ENCODE results near the gene CDH4. TPM values are rescaled to one million over a fixed set of nuclear protein-coding genes. Genes with fewer than 3 reads are reported as not detected.

The CDH4 gene
- polyA plus RNA-seq, 1 donor (not counting 4 experiments of a cell fraction or from before 2014, with no cell fraction given), result 2.2 TPM

GRCh38 chr20:61364147-61364546 is 112.1 kb downstream of the CDH4 start:
- Histone ChIP-seq H3K27ac (ENCODE audit: control insufficient read depth, insufficient read depth, low read length) (no peak overlapping the region), H2AFZ (ENCODE audit: control insufficient read depth, low read length) (no peak overlapping the region), H3K4me3 (ENCODE audit: control insufficient read depth in 2 of 3, extremely low read depth in 1 of 3, insufficient read depth in 2 of 3, low read depth in 1 of 3, low read length in 3 of 3) (no peak overlapping the region), H3K9me1 (ENCODE audit: control insufficient read depth, extremely low read depth, insufficient read depth, low read length) (no peaks in the 10 kb centered on the region), H3K4me2 (ENCODE audit: control insufficient read depth, extremely low read depth, insufficient read depth, low read depth, low read length) (no peak overlapping the region), H3K9ac (ENCODE audit: control insufficient read depth, extremely low read depth, insufficient read depth, low read length) (no peak overlapping the region), H3K9me3 (ENCODE audit: control insufficient read depth, low read depth, low read length) (no peaks in the 10 kb centered on the region), H3K4me1 (ENCODE audit: control insufficient read depth, extremely low read depth, insufficient read depth, low read length) (no peaks in the 10 kb centered on the region), H3K79me2 (ENCODE audit: control insufficient read depth, insufficient read depth, low read length) (no peaks in the 10 kb centered on the region), H3K27me3 (ENCODE audit: control insufficient read depth, extremely low read depth, insufficient read depth, low read length) (no peaks in the 10 kb centered on the region), H4K20me1 (ENCODE audit: control insufficient read depth, extremely low read depth, insufficient read depth, low read length) (peaks cover 6% of the 10 kb centered on the region), H3K36me3 (ENCODE audit: control insufficient read depth in 2 of 2, extremely low read depth in 1 of 2, insufficient read depth in 2 of 2, low read length in 2 of 2) (peaks cover 5 to 10% of the 10 kb centered on the region in 2 experiments)
- DNase-seq (ENCODE audit: low read depth, low spot score) (no peak), FAIRE-seq (no peak)
- no peak for TF ChIP-seq EZH2 (IDR thresholded peaks at IDR 0.05; ENCODE audit: low read length)
- TF ChIP-seq, protein P1, sequence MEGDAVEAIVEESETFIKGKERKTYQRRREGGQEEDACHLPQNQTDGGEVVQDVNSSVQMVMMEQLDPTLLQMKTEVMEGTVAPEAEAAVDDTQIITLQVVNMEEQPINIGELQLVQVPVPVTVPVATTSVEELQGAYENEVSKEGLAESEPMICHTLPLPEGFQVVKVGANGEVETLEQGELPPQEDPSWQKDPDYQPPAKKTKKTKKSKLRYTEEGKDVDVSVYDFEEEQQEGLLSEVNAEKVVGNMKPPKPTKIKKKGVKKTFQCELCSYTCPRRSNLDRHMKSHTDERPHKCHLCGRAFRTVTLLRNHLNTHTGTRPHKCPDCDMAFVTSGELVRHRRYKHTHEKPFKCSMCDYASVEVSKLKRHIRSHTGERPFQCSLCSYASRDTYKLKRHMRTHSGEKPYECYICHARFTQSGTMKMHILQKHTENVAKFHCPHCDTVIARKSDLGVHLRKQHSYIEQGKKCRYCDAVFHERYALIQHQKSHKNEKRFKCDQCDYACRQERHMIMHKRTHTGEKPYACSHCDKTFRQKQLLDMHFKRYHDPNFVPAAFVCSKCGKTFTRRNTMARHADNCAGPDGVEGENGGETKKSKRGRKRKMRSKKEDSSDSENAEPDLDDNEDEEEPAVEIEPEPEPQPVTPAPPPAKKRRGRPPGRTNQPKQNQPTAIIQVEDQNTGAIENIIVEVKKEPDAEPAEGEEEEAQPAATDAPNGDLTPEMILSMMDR (optimal IDR thresholded peaks at IDR 0.05 in 1 of 3, IDR thresholded peaks at IDR 0.05 in 1 of 3, conservative IDR thresholded peaks at IDR 0.05 in 1 of 3; ENCODE audit: extremely low read depth in 1 of 3, insufficient read depth in 2 of 3, low read length in 3 of 3), result no peak
- dilution Hi-C loops (cut with MboI; ENCODE audit: extremely low pct_ligation_motif_present, low sequenced_read_pairs), result no loop called here

GRCh38 chr20:61366914-61367313 is 114.9 kb downstream of the CDH4 start:
- DNase-seq (ENCODE audit: low read depth, low spot score) (no peak), FAIRE-seq (no peak)
- peaks cover 1 to 3% of the 10 kb centered on the region in 2 experiments for H3K36me3 ChIP-seq (ENCODE audit: control insufficient read depth in 2 of 2, extremely low read depth in 1 of 2, insufficient read depth in 2 of 2, low read length in 2 of 2)
- no peaks in the 10 kb centered on the region for H3K9me3 ChIP-seq (ENCODE audit: control insufficient read depth, low read depth, low read length)
- no peak overlapping the region for H3K4me2 ChIP-seq (ENCODE audit: control insufficient read depth, extremely low read depth, insufficient read depth, low read depth, low read length)
- H3K9me1 ChIP-seq (ENCODE audit: control insufficient read depth, extremely low read depth, insufficient read depth, low read length), result no peaks in the 10 kb centered on the region
- no peak overlapping the region for H3K27ac ChIP-seq (ENCODE audit: control insufficient read depth, insufficient read depth, low read length)
- no peak overlapping the region for H3K4me3 ChIP-seq (ENCODE audit: control insufficient read depth in 2 of 3, extremely low read depth in 1 of 3, insufficient read depth in 2 of 3, low read depth in 1 of 3, low read length in 3 of 3)
- H3K9ac ChIP-seq (ENCODE audit: control insufficient read depth, extremely low read depth, insufficient read depth, low read length), result no peak overlapping the region
- no peaks in the 10 kb centered on the region for H3K79me2 ChIP-seq (ENCODE audit: control insufficient read depth, insufficient read depth, low read length)
- H2AFZ ChIP-seq (ENCODE audit: control insufficient read depth, low read length), result no peak overlapping the region
- H4K20me1 ChIP-seq (ENCODE audit: control insufficient read depth, extremely low read depth, insufficient read depth, low read length), result peaks cover 6% of the 10 kb centered on the region
- H3K27me3 ChIP-seq (ENCODE audit: control insufficient read depth, extremely low read depth, insufficient read depth, low read length), result no peaks in the 10 kb centered on the region
- no peak for TF ChIP-seq EZH2 (IDR thresholded peaks at IDR 0.05; ENCODE audit: low read length)
- TF ChIP-seq, protein P1 (optimal IDR thresholded peaks at IDR 0.05 in 1 of 3, IDR thresholded peaks at IDR 0.05 in 1 of 3, conservative IDR thresholded peaks at IDR 0.05 in 1 of 3; ENCODE audit: extremely low read depth in 1 of 3, insufficient read depth in 2 of 3, low read length in 3 of 3), result no peak
- H3K4me1 ChIP-seq (ENCODE audit: control insufficient read depth, extremely low read depth, insufficient read depth, low read length), result no peaks in the 10 kb centered on the region
- dilution Hi-C loops (cut with MboI; ENCODE audit: extremely low pct_ligation_motif_present, low sequenced_read_pairs), result no loop called here

Measured in keratinocyte (primary cell).